Superior temporal gyrus (tissue), 1 donor: Measurements from ENCODE around the gene CITED1.
A peak's percentile ranks its signal among the peaks of the same experiment; 100 is the strongest.

ENCODE experiments used
- DNase-seq: peaks from one replicate; pipeline ENCODE4 v3.0.0-alpha.2; 2016; ENCODE audit errors: extremely low spot score

Gene CITED1

GRCh38 chrX:72308566-72309296, 3.0 kb upstream of the CITED1 start:
- DNase-seq: peak; percentile 61

GRCh38 chrX:72308209-72308565, 2.5 kb upstream of the CITED1 start:
- DNase-seq: no peak

GRCh38 chrX:72307646-72308051, 1.9 kb upstream of the CITED1 start:
- DNase-seq: no peak

- peak; percentile 50 for DNase-seq
Observed at GRCh38 chrX:72306851-72307645, 1.3 kb upstream of the CITED1 start.

- DNase-seq: no peak
Observed at GRCh38 chrX:72306085-72306801, 529 bp upstream of the CITED1 start.

- no peak for DNase-seq
Observed at GRCh38 chrX:72304877-72305276, 837 bp downstream of the CITED1 start.

- no peak for DNase-seq
Observed at GRCh38 chrX:72301781-72302180, 3.9 kb downstream of the CITED1 start.

- DNase-seq: no peak
Observed at GRCh38 chrX:72299891-72300630, 5.7 kb downstream of the CITED1 start.

- DNase-seq: no peak
Observed at GRCh38 chrX:72297953-72298730, 7.6 kb downstream of the CITED1 start.

- DNase-seq: no peak
Observed at GRCh38 chrX:72296991-72297390, 8.7 kb downstream of the CITED1 start.

GRCh38 chrX:72295745-72296144, 10.0 kb downstream of the CITED1 start:
- no peak for DNase-seq

GRCh38 chrX:72294497-72294896, 11.2 kb downstream of the CITED1 start:
- no peak for DNase-seq

GRCh38 chrX:72282302-72282701, 23.4 kb downstream of the CITED1 start:
- DNase-seq: no peak

GRCh38 chrX:72280321-72280845, 25.3 kb downstream of the CITED1 start:
- DNase-seq: no peak

- DNase-seq: no peak
Observed at GRCh38 chrX:72276478-72276953, 29.2 kb downstream of the CITED1 start.

- DNase-seq: no peak
Observed at GRCh38 chrX:72274526-72274925, 31.2 kb downstream of the CITED1 start.

GRCh38 chrX:72273718-72274117, 32.0 kb downstream of the CITED1 start:
- DNase-seq: no peak

GRCh38 chrX:72272868-72273267, 32.8 kb downstream of the CITED1 start:
- DNase-seq: no peak

- no peak for DNase-seq
Observed at GRCh38 chrX:72271812-72272211, 33.9 kb downstream of the CITED1 start.

GRCh38 chrX:72271091-72271788, 34.5 kb downstream of the CITED1 start:
- DNase-seq: no peak
